ENCODE results near the gene CCT7. TPM values are rescaled to one million over a fixed set of nuclear protein-coding genes. Genes with fewer than 3 reads are reported as not detected.

CCT7 gene
- total and polyA plus RNA-seq, 2 of the 8 experiments (the other 6 are each of a cell fraction or from before 2014, with no cell fraction given) = 440 to 474 TPM

DNA sequence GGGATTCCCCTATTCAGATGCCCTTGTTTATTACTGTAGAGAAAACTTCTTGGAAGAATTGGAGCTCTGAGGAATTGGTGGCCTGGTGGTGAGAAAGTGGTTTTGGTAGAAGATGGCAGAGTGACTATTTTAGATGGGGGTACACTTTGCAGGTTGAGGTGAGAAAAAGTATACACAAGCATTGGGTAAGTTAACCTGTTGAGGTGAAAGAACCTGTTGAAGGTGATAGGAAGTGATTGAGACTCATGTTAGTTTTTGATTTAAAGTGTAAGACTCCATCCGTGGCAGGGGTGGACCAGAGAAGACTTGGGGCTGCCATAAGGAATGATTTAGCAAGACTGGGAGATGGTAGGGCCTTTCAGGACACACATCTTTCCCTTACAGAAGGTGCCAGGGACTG is 3.1 kb downstream of the CCT7 start:
- Histone ChIP-seq H2AFZ (ENCODE audit: low read length) (no peak overlapping the region), H4K5ac (ENCODE audit: insufficient read length, low read depth, low read length) (no peak overlapping the region)
- POLR2A ChIA-PET (ENCODE audit: partially characterized antibody) = interaction anchor here (1.8 to 8.8 kb wide), 6 partner anchors 8 to 31 kb away, joined by 6 to 113 read pairs (median 59); no protein-coding TSS in a partner anchor

More for the DNA sequence above, 3.1 kb downstream of the CCT7 start:
- no peak overlapping the region for H3K14ac ChIP-seq (ENCODE audit: insufficient read length)
- H3K4ac ChIP-seq (replicated peaks; ENCODE audit: insufficient read length, low read depth, low read length) = no peak overlapping the region
- no peak overlapping the region for H2BK120ac ChIP-seq (replicated peaks; ENCODE audit: low read depth, low read length)
- peaks cover 52 to 75% of the 10 kb centered on the region in 2 experiments for H3K79me2 ChIP-seq (ENCODE audit: control insufficient read depth in 1 of 2, insufficient read depth in 2 of 2, low read length in 2 of 2)
- 100% methylated on average over 1 of the region's 1 CpG; no CpG with 5 or more reads in 1 of the 2 experiments for WGBS, 2 experiments (ENCODE audit: extremely low coverage in 1 of 2, insufficient coverage in 1 of 2, insufficient read length in 1 of 2, insufficient replicate concordance in 2 of 2, low coverage in 1 of 2, low lambda C conversion rate in 2 of 2, missing lambda C conversion rate in 1 of 2)
- no peak overlapping the region for H2BK15ac ChIP-seq (ENCODE audit: low read length)
- CTCF ChIA-PET (ENCODE audit: partially characterized antibody) = interaction anchor here (1.2 to 10.2 kb wide), 4 partner anchors 11 to 263 kb away, joined by 4 to 51 read pairs (median 10); no protein-coding TSS in a partner anchor
- no peak overlapping the region for H3K27ac ChIP-seq (ENCODE audit: low read depth, low read length)
- H2BK12ac ChIP-seq (ENCODE audit: low read depth, low read length) = no peak overlapping the region
- no peak overlapping the region for H2BK20ac ChIP-seq (ENCODE audit: low read length)
- H3K79me1 ChIP-seq (ENCODE audit: low read depth, low read length) = peaks cover 8% of the 10 kb centered on the region
- DNase-seq (ENCODE audit: low read depth in 1 of 2, low spot score in 2 of 2) (no peak), FAIRE-seq (no peak)
- no peak overlapping the region for H4K91ac ChIP-seq (replicated peaks; ENCODE audit: insufficient read length, low read length)
- H3K27me3 ChIP-seq (replicated peaks in 1 of 4; ENCODE audit: control insufficient read depth in 3 of 4, extremely low read depth in 1 of 4, insufficient read depth in 3 of 4, low read length in 3 of 4) = no peaks in the 10 kb centered on the region; a peak in 2 of 7 replicates
- H3K18ac ChIP-seq (ENCODE audit: extremely low read depth, low read length) = no peak overlapping the region
- H3K9me3 ChIP-seq (ENCODE audit: insufficient read depth in 2 of 2, low read depth in 1 of 2, low read length in 1 of 2) = no peaks in the 10 kb centered on the region
- H3K4me3 ChIP-seq (ENCODE audit: extremely low read depth in 1 of 4, insufficient read depth in 2 of 4, low read depth in 3 of 4, low read length in 4 of 4) = no peak overlapping the region
- H3K4me2 ChIP-seq (ENCODE audit: insufficient read depth in 1 of 2, low read depth in 2 of 2, low read length in 2 of 2) = peak overlapping the region; percentile 3 to 94; a peak in 2 of 4 replicates
- no peak overlapping the region; the same call in 1 of the 2 replicates for H2BK5ac ChIP-seq (ENCODE audit: low read depth, low read length)
- H3K4me1 ChIP-seq (replicated peaks in 1 of 4; ENCODE audit: control insufficient read depth in 3 of 4, insufficient read depth in 4 of 4, low read length in 3 of 4) = peaks cover 10 to 21% (median 16%) of the 10 kb centered on the region in 4 experiments; a peak in 6 of 7 replicates
- peaks cover 3 to 34% (median 19%) of the 10 kb centered on the region in 4 experiments for H3K36me3 ChIP-seq (ENCODE audit: control insufficient read depth in 2 of 4, insufficient read depth in 4 of 4, low read length in 3 of 4)
- H4K8ac ChIP-seq (ENCODE audit: extremely low read depth, insufficient read depth, low read length) = no peak overlapping the region
- H4K20me1 ChIP-seq (replicated peaks in 1 of 2; ENCODE audit: control insufficient read depth in 1 of 2, insufficient read depth in 2 of 2, low read length in 2 of 2) = peaks cover 9 to 28% of the 10 kb centered on the region in 2 experiments
- no peak overlapping the region for H2AK5ac ChIP-seq (ENCODE audit: low read depth, low read length)
- TF ChIP-seq SP1 (IDR thresholded peaks at IDR 0.05; ENCODE audit: low read depth, low read length) (no peak), BRCA1 (IDR thresholded peaks at IDR 0.05; ENCODE audit: low read depth, low read length) (no peak), FOSL1 (IDR thresholded peaks at IDR 0.05; ENCODE audit: insufficient read depth, low read depth, low read length) (no peak), CHD2 (IDR thresholded peaks at IDR 0.05; ENCODE audit: low read length) (no peak), SRF (IDR thresholded peaks at IDR 0.05; ENCODE audit: low read depth, low read length) (no peak), SAP30 (IDR thresholded peaks at IDR 0.05; ENCODE audit: insufficient read depth, insufficient replicate concordance, low read length) (no peak), SIX5 (IDR thresholded peaks at IDR 0.05; ENCODE audit: low read depth, low read length) (no peak), SP2 (IDR thresholded peaks at IDR 0.05; ENCODE audit: low read length) (no peak)
- TF ChIP-seq, protein P1, sequence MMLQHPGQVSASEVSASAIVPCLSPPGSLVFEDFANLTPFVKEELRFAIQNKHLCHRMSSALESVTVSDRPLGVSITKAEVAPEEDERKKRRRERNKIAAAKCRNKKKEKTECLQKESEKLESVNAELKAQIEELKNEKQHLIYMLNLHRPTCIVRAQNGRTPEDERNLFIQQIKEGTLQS (IDR thresholded peaks at IDR 0.05; ENCODE audit: insufficient read depth, low read depth, low read length) = no peak
- H3K23me2 ChIP-seq (ENCODE audit: low read depth, low read length) = peaks cover 21% of the 10 kb centered on the region
- no peak overlapping the region for H3K56ac ChIP-seq (replicated peaks; ENCODE audit: insufficient read length, low read depth, low read length)
- H3K23ac ChIP-seq (ENCODE audit: insufficient read length) = no peak overlapping the region
- no peak overlapping the region for H3K9ac ChIP-seq (replicated peaks in 1 of 4; ENCODE audit: extremely low read depth in 1 of 4, low read depth in 3 of 4, low read length in 3 of 4)

All from H1 (cell line).